SK-N-DZ (cell line): ENCODE results near the gene PER1. TPM values are rescaled to one million over a fixed set of nuclear protein-coding genes. Genes with fewer than 3 reads are reported as not detected.
A peak's percentile ranks its signal among the peaks of the same experiment; 100 is the strongest.

Source experiments
- DNase-seq: peaks from one replicate; pipeline ENCODE4 v3.0.0-alpha.2; 2015; ENCODE audit warnings: low spot score
- polyA plus RNA-seq, 2 experiments: library from polyadenylated mRNA; depleted of rRNA; stranded (reverse); fragments of >200 nt; gene quantifications; 2 replicates each; pipeline ENCODE4 v1.2.3, GENCODE V29; 2014

The PER1 gene, protein sequence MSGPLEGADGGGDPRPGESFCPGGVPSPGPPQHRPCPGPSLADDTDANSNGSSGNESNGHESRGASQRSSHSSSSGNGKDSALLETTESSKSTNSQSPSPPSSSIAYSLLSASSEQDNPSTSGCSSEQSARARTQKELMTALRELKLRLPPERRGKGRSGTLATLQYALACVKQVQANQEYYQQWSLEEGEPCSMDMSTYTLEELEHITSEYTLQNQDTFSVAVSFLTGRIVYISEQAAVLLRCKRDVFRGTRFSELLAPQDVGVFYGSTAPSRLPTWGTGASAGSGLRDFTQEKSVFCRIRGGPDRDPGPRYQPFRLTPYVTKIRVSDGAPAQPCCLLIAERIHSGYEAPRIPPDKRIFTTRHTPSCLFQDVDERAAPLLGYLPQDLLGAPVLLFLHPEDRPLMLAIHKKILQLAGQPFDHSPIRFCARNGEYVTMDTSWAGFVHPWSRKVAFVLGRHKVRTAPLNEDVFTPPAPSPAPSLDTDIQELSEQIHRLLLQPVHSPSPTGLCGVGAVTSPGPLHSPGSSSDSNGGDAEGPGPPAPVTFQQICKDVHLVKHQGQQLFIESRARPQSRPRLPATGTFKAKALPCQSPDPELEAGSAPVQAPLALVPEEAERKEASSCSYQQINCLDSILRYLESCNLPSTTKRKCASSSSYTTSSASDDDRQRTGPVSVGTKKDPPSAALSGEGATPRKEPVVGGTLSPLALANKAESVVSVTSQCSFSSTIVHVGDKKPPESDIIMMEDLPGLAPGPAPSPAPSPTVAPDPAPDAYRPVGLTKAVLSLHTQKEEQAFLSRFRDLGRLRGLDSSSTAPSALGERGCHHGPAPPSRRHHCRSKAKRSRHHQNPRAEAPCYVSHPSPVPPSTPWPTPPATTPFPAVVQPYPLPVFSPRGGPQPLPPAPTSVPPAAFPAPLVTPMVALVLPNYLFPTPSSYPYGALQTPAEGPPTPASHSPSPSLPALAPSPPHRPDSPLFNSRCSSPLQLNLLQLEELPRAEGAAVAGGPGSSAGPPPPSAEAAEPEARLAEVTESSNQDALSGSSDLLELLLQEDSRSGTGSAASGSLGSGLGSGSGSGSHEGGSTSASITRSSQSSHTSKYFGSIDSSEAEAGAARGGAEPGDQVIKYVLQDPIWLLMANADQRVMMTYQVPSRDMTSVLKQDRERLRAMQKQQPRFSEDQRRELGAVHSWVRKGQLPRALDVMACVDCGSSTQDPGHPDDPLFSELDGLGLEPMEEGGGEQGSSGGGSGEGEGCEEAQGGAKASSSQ (N-terminal part only)
- polyA plus RNA-seq (2014; cell fraction: cytosol; rRNA removed): 8.1 and 24.4 TPM in 2 replicates
- 10.2 and 34.8 TPM in 2 replicates for polyA plus RNA-seq (2014; cell fraction: nucleus; rRNA removed)

DNA sequence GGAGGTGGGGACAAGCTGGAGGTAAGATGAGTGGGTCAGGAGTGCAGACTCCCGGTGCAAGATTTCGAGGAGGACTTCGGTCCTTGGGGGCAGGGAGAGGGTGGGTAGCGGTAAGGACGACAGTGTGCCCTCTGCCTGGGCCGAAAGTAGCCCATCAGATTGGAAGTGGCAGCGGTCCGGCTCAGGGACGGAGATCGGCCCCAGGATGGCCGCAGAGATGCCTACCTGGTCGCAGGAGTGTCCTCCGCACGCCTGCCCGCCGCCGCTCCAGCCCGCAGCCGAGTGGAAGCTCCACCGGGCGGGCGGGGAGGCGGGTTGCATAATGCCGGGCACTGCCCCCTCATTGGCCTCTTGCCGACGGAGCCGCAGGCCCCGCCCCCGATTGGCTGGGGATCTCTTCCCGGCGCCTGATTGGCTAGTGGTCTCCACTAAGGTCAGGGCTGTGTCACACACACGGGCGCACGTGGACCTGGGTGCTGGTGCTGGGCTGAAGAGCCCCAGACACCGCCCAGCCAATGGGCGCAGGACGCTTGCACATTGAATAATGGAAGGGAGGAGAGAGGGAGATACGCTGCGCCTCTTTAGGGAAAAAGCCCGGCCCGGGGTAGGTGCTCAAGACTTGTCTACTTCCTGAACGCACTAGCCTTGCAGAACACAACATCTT lies at the start of gene PER1:
Gene PER1, minus strand, starts transcription at position 293 of the 664 bp plus-strand sequence. CDS start 1,698 bp downstream, outside the sequence.
- DNase-seq: peak; percentile 99

DNA sequence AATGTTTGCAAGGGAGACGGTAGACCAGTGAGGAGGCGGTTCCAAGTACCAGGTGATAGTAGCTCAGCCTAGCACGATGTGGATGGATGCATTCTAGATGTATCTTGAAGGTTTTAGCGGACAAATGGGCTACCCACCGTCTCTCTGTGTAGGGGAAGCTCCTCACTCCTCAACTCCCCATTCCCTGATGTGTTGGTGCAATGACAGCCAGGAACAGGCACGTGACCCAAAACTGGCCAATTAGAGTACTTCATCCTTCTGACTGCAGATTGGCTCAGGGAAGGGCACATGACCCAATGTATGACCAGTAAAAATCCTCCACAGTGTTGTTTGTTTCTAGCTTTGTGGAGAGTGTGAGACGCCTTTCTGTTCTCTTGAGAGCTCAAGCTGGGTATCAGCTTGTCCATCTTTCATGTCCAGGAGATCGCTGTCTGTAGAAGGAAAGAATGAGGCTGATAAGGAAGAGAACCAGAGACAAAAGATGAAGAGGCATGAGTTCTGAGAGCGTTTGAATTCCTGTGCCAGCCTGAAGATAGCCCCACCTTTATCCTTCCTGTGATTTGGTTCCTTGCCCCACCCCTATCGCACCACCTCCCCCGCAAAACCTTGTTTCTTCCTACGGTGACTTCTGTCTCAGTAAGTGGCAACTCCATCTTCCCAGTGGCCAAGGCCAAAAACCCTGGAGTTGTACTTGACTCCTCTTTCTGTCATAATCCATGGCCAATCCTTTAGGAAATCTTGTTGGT lies 40.0 kb upstream of the PER1 start:
- peak; percentile 98 for DNase-seq

DNA sequence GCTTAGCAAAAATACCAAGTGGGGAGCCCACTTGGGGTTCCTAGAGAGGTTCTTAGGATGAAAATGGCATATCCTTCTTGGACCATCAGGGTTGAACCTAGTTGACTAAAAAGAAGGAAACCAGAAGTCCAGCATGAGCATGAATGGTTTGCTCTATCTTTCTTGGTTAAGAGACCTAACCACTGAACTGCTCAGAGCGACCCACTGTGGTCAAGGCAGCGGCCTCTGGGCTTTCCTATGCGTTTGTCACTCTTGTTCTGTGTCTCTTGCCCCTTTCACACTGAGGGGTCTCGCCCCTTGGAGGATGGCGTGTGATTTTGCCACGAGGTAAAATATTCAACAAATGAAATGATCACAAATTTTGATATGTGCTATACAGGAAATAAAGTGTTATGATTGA lies 38.3 kb upstream of the PER1 start:
- DNase-seq: no peak

DNA sequence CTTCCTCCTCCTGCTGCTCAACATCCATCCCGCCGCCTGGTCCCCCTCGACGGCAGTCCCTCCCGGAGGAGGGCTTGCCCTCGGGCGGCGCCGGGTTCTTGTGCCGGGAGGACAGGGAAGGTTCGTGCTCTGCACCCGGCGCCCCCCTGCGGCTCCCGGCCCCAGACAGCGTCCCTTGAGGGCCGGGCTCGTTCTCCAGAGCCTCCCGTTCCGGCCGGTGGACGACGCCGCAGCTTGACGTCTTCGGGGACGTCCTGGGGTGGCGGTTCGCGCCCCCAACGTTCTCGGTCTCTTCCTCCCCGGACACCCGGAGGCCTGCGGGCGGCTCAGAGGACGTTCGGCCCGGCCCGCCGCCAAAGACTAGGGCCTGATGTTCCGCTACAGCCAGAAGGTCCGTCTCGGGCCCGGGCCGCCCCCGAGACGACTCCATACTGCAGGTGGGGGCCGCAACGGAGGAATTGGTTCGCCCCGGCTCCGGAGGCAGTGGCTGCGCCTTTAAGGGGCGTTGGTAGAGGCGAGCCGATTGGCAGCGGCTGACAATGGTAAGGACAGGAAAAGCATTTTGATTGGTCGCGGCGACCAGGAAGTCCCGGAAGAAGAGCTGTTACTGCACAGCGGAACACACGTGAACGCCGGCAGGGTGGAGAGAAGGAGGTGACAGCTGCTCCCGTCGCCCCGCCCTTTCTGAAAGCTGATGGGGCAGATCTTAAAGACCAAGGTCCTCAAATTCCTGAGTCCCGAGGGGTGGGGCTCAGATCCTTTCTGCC lies 37.7 kb upstream of the PER1 start, which contains the start of gene BORCS6:
Gene BORCS6, minus strand, starts transcription at position 470 of the 767 bp plus-strand sequence. Its CDS starts 40 bp downstream, at position 430.
- DNase-seq: peak; percentile 99

DNA sequence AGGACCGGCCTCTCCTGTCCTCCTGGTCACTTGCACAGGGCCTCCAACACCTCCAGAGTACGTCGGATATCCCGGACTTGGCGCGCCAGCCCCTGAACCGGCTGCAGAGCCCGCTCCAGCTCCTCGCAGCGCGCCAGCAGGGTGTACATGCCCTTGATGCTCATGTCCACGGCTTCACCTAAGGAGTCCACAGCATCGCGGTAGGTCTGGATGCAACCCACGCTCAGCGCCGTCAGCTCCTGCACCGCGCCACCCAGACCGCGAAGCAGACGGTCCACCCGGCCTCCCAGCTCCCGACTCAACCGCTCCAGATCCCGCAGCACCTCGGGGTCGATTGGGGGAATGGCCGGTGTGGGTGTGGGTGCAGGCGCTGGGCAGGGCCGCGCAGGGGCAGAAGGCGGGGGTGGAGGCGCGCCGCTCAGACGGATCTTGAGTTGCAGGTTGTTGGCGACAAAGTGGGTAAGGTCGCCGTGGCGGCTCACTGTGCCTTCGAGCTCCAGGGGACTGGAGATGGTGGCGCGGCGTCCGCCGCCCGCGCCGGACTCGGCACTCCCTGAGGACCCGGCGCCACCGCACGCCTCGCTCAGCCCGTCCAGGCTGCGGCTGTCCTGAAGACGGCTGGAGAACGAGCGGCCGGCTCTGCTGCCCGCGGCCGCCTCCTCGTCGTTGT lies 37.0 kb upstream of the PER1 start:
- peak; percentile 41 for DNase-seq

DNA sequence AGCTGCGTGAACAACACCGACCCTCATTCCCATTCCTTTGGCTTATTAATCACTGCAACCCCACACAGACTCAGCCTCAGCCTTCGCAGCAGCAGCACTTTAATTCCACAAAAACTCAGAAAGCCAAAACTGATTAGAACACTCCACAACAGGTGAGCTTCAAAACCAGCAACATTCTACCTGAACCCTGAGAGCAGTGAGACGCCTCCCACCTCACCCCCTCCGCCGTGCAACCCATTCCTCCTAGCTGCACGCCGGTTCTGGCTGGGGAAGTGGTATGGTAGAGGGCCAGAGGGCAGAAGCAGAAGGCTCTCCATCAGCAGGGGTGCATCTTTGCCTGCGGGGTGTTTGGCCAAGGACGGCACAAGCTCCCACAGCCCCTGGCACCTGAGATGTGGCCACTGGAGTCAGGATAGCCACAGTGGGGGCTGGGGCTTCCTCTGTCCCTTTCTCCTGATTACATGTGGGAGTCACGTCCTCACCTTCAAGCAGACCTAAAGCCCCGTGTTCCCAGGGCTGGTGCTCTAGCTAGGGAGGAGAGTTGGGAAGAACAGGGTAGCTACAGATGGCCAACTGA lies 36.1 kb upstream of the PER1 start:
- no peak for DNase-seq

DNA sequence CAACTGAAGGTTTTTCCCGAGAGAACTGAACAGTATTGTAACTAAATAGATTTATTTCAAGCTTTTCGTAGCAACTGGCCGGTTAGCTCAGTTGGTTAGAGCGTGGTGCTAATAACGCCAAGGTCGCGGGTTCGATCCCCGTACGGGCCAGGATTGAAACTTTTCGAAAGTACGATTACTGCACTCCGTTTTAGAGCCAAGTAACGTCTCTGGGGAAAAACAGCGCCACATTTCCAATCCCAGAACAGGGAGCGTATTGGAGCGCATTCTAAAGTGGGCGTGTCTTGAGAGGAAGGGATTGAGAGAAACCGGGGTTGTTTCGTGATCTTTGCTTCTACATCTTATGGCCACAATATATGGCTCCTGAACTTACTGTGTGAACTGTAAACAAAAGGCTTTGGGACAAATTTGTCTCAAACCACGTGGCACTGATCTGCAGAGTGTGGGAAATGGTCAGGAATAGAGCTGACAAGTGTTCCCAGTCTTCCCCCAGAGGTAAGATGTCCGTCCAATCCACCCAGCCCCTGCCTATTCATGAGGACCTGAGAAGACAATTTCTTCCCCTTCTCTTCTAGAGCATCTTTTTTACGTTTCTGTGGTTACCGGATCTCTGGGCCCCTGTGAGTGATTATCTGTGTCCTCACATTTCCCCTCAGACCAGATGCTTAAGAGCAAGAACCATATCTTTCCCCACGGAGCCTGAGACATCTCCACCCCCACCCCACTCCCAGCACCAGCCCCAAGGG lies 35.5 kb upstream of the PER1 start:
- DNase-seq: peak; percentile 99

DNA sequence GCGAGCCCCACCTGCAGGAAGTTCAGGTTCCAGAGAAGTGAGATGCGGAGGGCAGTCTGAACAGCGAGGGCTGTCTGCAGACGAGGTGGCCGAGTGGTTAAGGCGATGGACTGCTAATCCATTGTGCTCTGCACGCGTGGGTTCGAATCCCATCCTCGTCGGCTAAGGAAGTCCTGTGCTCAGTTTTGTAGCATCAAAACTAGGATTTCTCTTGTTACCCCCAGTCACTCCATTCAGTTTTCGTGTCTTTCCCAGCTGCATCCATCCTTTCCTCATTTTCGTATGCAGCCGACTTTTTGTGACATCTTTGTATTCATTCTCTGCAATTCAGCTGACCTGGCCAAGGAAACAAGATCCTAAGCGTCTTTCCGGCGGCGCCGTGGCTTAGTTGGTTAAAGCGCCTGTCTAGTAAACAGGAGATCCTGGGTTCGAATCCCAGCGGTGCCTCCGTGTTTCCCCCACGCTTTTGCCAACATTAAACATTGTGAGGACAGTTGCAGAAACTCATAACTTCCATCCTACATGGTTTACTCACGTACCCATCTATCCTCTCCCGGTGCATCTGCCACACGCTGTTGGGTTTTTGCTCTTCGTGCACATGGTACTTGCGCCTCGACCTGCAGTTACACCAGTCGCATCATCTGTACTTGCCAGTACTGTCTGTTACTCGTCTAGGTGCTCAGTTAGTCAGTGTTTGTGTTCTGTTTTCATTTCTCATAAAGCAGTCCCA lies 34.7 kb upstream of the PER1 start:
- DNase-seq: peak; percentile 98

DNA sequence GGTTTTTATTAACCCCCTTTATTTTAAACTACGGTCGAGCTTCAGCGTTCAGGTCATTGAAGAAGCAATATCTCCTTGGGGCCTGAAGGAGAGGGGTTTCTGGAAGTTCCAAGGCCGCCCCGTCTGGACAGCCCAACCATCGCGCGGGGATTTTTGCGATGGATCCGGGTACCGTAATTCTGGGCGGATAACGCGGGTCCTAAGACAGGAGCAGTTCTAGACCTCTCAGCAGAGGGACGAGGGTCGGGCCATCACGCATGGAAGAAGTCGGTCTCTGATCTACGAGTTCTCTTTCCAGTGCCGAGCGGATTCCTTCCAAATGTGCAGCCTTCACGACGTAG lies 34.2 kb upstream of the PER1 start:
- DNase-seq: no peak

DNA sequence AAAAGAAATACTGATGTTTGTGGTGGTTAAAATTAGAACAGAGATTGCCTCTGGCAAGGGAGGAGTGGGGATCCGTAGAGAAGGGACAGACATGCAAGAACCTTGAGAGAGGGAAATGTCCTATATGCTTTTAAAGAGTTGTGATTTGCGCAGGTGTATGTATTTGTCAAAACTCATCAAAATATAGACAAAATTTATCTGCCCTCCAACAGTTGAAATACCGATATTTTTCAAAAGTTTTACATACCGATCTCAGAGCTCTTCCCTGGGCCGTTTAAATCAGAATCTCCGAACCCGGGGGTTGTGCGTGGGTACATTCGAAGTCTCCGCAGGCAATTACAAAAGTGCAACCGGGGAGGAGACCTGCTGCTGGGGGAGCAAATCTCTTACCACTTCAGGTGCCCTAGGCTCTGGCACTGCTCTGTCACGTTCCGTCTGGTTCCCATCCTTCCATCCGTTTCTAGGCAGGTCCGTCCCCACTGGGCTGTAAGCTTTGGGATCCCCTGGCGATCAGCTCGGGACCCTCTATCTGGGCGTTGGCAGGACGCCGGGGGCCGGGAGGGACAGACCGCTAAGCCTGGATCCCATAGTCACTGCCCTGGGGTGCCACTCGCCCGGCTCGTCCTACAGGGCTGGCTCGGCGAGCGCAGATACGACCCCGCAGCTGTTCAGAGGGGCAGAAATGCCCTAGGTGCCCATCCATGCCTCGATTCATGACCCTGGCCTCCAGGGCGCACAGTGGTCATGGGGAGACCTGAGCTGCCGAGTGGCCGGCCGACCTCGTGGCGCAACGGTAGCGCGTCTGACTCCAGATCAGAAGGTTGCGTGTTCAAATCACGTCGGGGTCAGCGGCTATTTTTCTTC lies 33.6 kb upstream of the PER1 start:
- DNase-seq: peak; percentile 86

DNA sequence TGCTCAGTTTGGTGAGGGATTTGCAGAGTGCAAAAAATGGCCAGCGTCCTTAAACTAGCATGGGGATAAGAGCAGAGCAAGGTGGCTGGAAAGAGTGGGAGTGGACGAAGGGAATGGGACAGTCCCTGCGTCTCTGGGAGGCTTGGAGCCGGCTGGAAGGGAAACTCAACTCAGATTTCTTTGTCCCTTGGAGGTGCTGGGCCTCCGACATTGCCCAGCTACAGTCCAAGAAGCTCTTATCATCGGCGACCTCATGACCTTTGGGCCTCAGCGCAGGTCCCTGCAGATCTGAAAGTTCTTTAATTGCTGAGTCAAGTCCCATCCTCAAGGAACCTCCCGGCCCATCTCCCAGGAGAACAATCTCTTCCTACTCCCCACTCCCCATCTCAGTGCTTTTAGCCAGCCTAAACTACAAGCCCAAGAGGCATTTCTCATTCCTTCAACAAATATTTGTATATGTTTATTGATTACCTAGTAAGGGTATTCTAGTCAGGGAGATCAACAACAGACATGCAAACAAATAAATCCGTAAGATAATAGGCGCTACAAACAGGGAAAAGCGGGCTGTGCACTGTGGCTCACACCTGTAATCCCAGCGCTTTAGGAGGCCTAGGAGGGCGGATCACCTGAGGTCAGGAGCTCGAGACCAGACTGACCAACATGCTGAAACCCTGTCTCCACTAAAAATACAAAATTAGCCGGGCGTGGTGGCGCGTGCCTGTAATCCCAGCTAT lies 25.0 kb upstream of the PER1 start:
- DNase-seq: no peak

DNA sequence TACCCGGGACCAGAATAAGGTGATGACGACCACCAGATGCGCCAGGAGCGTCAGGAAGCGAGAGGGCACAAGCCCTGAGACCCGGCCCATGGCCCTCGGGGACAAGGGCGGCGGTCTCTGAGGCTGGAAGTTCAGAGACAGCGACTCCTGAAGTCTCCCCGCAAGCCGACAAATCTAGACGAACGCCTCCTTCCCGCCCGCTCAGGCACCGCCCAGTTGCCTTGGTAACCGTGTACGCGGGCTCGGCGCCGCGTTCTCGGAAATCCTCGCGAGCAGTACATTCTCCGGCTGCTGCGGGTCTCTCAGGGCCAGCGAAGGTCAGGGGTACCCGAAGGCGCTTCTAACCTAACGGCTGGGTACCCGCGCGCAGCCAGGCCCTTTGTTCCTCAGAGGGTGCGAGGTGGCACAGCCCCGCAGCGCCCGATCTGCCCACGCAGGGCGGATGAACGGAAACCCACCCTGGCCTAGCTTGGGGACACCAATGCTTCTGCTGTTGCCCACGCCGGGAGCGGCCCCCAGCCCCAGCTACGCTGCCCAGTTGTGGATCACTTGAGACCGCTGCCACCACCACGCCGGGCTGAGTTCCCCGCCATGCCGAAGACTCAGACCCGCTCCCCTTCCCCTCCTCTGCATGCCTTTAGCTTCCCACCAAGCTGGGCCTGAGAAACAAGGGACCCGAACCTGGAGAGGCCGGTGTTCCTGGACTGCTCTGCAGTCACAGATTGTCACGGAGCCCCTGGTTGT lies 24.2 kb upstream of the PER1 start, which contains the start of gene TMEM107:
Gene TMEM107, minus strand, starts transcription at position 184 of the 744 bp plus-strand sequence. Its CDS starts 94 bp downstream, at position 90.
- peak; percentile 94 for DNase-seq

DNA sequence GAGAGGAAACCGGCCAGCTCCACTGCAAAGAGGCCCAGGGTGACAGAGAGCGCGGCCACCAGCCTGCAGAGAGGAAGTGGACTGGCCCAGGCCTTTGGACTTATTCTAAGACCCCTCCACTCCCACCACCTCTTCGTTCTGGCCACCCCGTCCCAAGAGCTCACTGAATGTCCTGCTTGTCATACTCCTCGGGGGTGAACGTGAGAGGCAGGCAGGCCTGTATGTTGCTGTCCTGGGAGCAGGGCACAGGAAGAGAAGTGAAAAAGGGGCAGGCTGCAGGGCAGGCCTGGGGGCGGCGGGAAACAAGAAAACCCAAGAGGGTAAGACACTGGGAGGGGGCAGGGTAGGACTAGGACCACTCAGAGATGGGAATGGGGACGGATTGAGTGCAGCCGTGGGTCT lies 23.6 kb upstream of the PER1 start:
- no peak for DNase-seq

DNA sequence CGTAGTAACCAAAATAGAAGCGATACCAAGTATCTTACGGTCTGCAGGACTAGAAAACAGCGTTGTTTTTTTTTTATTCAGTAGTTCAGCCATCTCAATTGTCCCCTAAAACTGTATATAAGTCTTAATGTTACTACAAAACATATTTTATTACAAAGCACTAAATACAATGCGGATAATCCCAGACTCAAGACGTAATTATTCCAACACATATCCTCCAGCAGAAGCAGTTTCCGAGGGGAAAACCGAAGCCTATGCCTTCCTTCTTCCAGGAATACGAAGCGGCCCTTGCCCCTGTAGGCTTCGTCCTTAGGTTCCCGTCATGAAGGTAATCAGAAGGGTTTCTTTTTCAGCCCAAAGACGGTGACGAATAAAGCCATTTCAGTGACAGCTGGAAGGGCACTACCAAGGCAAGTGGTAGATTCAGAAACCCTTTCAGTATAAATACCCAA lies 21.7 kb upstream of the PER1 start:
- DNase-seq: no peak
